Astrocyte (in vitro differentiated cells and primary cell): Measurements from ENCODE around the gene TRAPPC10.

Experiments
- CTCF ChIP-seq: IDR thresholded peaks from 2 replicates; pipeline ENCODE4 v1.5.1; 2011; ENCODE audit warnings: low read depth, mild to moderate bottlenecking, inconsistent platforms, low read length, moderate library complexity; ENCODE audit not compliant: insufficient read depth
- EZH2 ChIP-seq: IDR thresholded peaks from 2 replicates; pipeline ENCODE4 v1.6.1; 2012; ENCODE audit warnings: mild to moderate bottlenecking, low read length, inconsistent platforms; ENCODE audit not compliant: insufficient read depth

GRCh38 chr21:44093761-44094160 lies 81.7 kb downstream of the TRAPPC10 start:
- TF ChIP-seq CTCF (no peak), EZH2 (no peak)
